ENCODE results near the gene CDH18. TPM values are rescaled to one million over a fixed set of nuclear protein-coding genes. Genes with fewer than 3 reads are reported as not detected.

The CDH18 gene
- 6.3 TPM for polyA plus RNA-seq (2012; ENCODE audit: insufficient read depth, insufficient read length, low read depth)

- Histone ChIP-seq H3K27me3 (no peaks in the 10 kb centered on the region), H3K9me3 (no peaks in the 10 kb centered on the region), H3K36me3 (no peaks in the 10 kb centered on the region), H3K4me1 (peaks cover 9% of the 10 kb centered on the region), H3K4me3 (ENCODE audit: low read depth, low read length) (peak within 1 kb of the TSS; percentile 83)
- peak; percentile 88 for DNase-seq
- TF ChIP-seq CTCF (IDR thresholded peaks at IDR 0.05; ENCODE audit: low read depth, low read length), result no peak
These were observed at the start of gene CDH18 for GRCh38 chr5:19987612-19988361. CDH18 (minus strand) TSS chr5:19988200; CDS start chr5:19838986, 149,214 bp downstream.

GRCh38 chr5:20034717-20035116 is 46.7 kb upstream of the CDH18 start:
- Histone ChIP-seq H3K4me3 (ENCODE audit: low read depth, low read length) (no peak overlapping the region), H3K36me3 (no peaks in the 10 kb centered on the region), H3K4me1 (no peaks in the 10 kb centered on the region), H3K9me3 (no peaks in the 10 kb centered on the region), H3K27me3 (no peaks in the 10 kb centered on the region)
- no peak for DNase-seq
- TF ChIP-seq CTCF (IDR thresholded peaks at IDR 0.05; ENCODE audit: low read depth, low read length), result no peak

GRCh38 chr5:20033881-20034280 is 45.9 kb upstream of the CDH18 start:
- Histone ChIP-seq H3K4me1 (no peaks in the 10 kb centered on the region), H3K36me3 (no peaks in the 10 kb centered on the region), H3K4me3 (ENCODE audit: low read depth, low read length) (no peak overlapping the region), H3K9me3 (no peaks in the 10 kb centered on the region), H3K27me3 (no peaks in the 10 kb centered on the region)
- TF ChIP-seq CTCF (IDR thresholded peaks at IDR 0.05; ENCODE audit: low read depth, low read length), result no peak
- no peak for DNase-seq

GRCh38 chr5:20032896-20033295 is 44.9 kb upstream of the CDH18 start:
- no peak overlapping the region for H3K4me3 ChIP-seq (ENCODE audit: low read depth, low read length)
- TF ChIP-seq CTCF (IDR thresholded peaks at IDR 0.05; ENCODE audit: low read depth, low read length), result no peak
- DNase-seq, result no peak

GRCh38 chr5:20030125-20030524 is 42.1 kb upstream of the CDH18 start:
- no peaks in the 10 kb centered on the region for H3K9me3 ChIP-seq
- no peak overlapping the region for H3K4me3 ChIP-seq (ENCODE audit: low read depth, low read length)
- DNase-seq, result no peak
- no peaks in the 10 kb centered on the region for H3K4me1 ChIP-seq
- H3K36me3 ChIP-seq, result no peaks in the 10 kb centered on the region
- no peaks in the 10 kb centered on the region for H3K27me3 ChIP-seq
- TF ChIP-seq CTCF (IDR thresholded peaks at IDR 0.05; ENCODE audit: low read depth, low read length), result no peak

More at GRCh38 chr5:20032896-20033295, 44.9 kb upstream of the CDH18 start:
- Histone ChIP-seq H3K36me3 (no peaks in the 10 kb centered on the region), H3K9me3 (no peaks in the 10 kb centered on the region), H3K27me3 (no peaks in the 10 kb centered on the region), H3K4me1 (no peaks in the 10 kb centered on the region)

- Histone ChIP-seq H3K4me3 (ENCODE audit: low read depth, low read length) (no peak overlapping the region), H3K4me1 (no peaks in the 10 kb centered on the region)
These were observed 41.3 kb upstream of the CDH18 start for GRCh38 chr5:20029266-20029665.

More at GRCh38 chr5:20029266-20029665, 41.3 kb upstream of the CDH18 start:
- Histone ChIP-seq H3K36me3 (no peaks in the 10 kb centered on the region), H3K9me3 (no peaks in the 10 kb centered on the region), H3K27me3 (no peaks in the 10 kb centered on the region)
- TF ChIP-seq CTCF (IDR thresholded peaks at IDR 0.05; ENCODE audit: low read depth, low read length), result no peak
- no peak for DNase-seq
